IgD-negative memory B cell (primary cell): ENCODE results near the gene CDH11. TPM values are rescaled to one million over a fixed set of nuclear protein-coding genes. Genes with fewer than 3 reads are reported as not detected.

Experiments
- H3K27ac Mint-ChIP-seq, 3 donors: one replicate each; pipeline ENCODE4 v1.8.0; 2020 to 2022; ENCODE audit warnings: mild to moderate bottlenecking in 3 of 3, mixed read lengths in 3 of 3, moderate library complexity in 1 of 3
- H3K27me3 Mint-ChIP-seq: one replicate; pipeline ENCODE4 v1.8.0; 2021; ENCODE audit warnings: mixed read lengths
- H3K36me3 Mint-ChIP-seq: one replicate; pipeline ENCODE4 v1.8.0; 2020; ENCODE audit warnings: mild to moderate bottlenecking, mixed read lengths
- H3K4me1 Mint-ChIP-seq, 3 donors: one replicate each; pipeline ENCODE4 v1.8.0; 2020 to 2022; ENCODE audit warnings: mixed read lengths in 3 of 3, mild to moderate bottlenecking in 1 of 3
- H3K4me3 Mint-ChIP-seq, 4 donors: one replicate each; pipeline ENCODE4 v1.8.0; 2020 to 2022; ENCODE audit warnings: mild to moderate bottlenecking in 4 of 4, mixed read lengths in 4 of 4, moderate library complexity in 3 of 4
- H3K9me3 Mint-ChIP-seq, 3 donors: one replicate each; pipeline ENCODE4 v1.8.0; 2020 to 2021; ENCODE audit warnings: mixed read lengths in 3 of 3, mild to moderate bottlenecking in 1 of 3
- polyA plus RNA-seq: library from polyadenylated mRNA; unstranded; fragments of 300-500 nt; fragmentation: Illumina TruSeq; gene quantifications from one replicate; pipeline ENCODE4 v1.2.3, GENCODE V29; 2021

Gene CDH11, protein sequence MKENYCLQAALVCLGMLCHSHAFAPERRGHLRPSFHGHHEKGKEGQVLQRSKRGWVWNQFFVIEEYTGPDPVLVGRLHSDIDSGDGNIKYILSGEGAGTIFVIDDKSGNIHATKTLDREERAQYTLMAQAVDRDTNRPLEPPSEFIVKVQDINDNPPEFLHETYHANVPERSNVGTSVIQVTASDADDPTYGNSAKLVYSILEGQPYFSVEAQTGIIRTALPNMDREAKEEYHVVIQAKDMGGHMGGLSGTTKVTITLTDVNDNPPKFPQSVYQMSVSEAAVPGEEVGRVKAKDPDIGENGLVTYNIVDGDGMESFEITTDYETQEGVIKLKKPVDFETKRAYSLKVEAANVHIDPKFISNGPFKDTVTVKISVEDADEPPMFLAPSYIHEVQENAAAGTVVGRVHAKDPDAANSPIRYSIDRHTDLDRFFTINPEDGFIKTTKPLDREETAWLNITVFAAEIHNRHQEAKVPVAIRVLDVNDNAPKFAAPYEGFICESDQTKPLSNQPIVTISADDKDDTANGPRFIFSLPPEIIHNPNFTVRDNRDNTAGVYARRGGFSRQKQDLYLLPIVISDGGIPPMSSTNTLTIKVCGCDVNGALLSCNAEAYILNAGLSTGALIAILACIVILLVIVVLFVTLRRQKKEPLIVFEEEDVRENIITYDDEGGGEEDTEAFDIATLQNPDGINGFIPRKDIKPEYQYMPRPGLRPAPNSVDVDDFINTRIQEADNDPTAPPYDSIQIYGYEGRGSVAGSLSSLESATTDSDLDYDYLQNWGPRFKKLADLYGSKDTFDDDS
- not detected for polyA plus RNA-seq

- Mint-ChIP-seq H3K4me3 (no peak within 1 kb of the TSS), H3K9me3 (peaks cover 0 to 2% (median 0%) of the 10 kb centered on the region in 3 donors), H3K27me3 (peaks cover 24% of the 10 kb centered on the region), H3K4me1 (no peaks in the 10 kb centered on the region), H3K27ac (no peak within 1 kb of the TSS), H3K36me3 (no peaks in the 10 kb centered on the region)
Observed at GRCh38 chr16:65121870-65122723, at the start of gene CDH11. TSS of gene CDH11 (minus strand) at chr16:65122063. CDS start at chr16:65004869, 117,194 bp downstream.

- Mint-ChIP-seq H3K27ac (no peak overlapping the region), H3K9me3 (peaks cover 0 to 2% (median 0%) of the 10 kb centered on the region in 3 donors), H3K36me3 (peaks cover 2% of the 10 kb centered on the region), H3K4me1 (peaks cover 0 to 3% (median 0%) of the 10 kb centered on the region in 3 donors), H3K27me3 (no peaks in the 10 kb centered on the region), H3K4me3 (no peak overlapping the region)
Observed at GRCh38 chr16:65154321-65154720, 32.5 kb upstream of the CDH11 start.

DNA sequence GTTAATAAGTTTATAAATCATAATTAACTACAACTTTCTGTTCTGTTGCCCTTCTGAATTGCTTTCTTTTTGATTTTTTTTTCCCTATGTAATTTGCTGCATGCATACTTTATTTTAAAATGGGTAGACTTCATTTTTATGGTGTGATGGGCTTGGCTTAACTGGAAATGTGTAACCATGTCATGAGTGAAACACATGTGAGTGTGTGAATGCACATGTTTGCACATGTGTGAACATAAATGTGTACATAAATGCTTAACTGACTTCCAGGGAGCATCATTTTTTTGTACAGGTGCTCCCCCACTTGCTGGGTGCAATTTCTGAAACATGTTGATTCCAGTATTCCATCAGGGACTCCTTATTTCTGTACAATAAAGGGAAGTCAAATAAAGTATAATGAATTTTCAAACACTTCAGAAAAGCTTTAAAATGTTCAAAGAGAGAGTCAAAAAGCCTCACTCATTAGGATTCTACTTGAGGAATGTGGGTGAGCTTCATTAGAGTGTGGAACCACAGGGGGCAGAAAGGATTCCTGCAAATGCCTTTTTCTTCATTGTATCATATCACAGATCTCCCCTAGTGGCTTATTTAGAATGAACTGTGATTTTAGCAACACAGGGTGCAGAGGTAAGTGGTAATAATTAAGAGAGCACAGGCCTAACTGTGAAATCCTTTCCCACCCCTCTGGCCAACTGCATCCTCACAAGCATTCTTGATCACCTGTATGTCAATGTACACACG, 31.7 kb upstream of the CDH11 start:
- H3K4me1 Mint-ChIP-seq = peaks cover 0 to 3% (median 0%) of the 10 kb centered on the region in 3 donors
- peaks cover 2% of the 10 kb centered on the region for H3K36me3 Mint-ChIP-seq
- no peak overlapping the region for H3K27ac Mint-ChIP-seq
- no peaks in the 10 kb centered on the region for H3K27me3 Mint-ChIP-seq
- H3K9me3 Mint-ChIP-seq = peaks cover 0 to 2% (median 1%) of the 10 kb centered on the region in 3 donors
- no peak overlapping the region for H3K4me3 Mint-ChIP-seq

GRCh38 chr16:65148804-65149203, 26.9 kb upstream of the CDH11 start:
- H3K36me3 Mint-ChIP-seq = peaks cover 2% of the 10 kb centered on the region
- H3K4me3 Mint-ChIP-seq = no peak overlapping the region
- peaks cover 0 to 3% (median 0%) of the 10 kb centered on the region in 3 donors for H3K4me1 Mint-ChIP-seq
- H3K27ac Mint-ChIP-seq = no peak overlapping the region
- peaks cover 0 to 6% (median 6%) of the 10 kb centered on the region in 3 donors for H3K9me3 Mint-ChIP-seq
- H3K27me3 Mint-ChIP-seq = no peaks in the 10 kb centered on the region

GRCh38 chr16:65142276-65142675, 20.4 kb upstream of the CDH11 start:
- Mint-ChIP-seq H3K4me1 (no peaks in the 10 kb centered on the region), H3K36me3 (no peaks in the 10 kb centered on the region), H3K9me3 (peaks cover 3 to 7% (median 6%) of the 10 kb centered on the region in 3 donors), H3K4me3 (no peak overlapping the region), H3K27me3 (no peaks in the 10 kb centered on the region), H3K27ac (no peak overlapping the region)

DNA sequence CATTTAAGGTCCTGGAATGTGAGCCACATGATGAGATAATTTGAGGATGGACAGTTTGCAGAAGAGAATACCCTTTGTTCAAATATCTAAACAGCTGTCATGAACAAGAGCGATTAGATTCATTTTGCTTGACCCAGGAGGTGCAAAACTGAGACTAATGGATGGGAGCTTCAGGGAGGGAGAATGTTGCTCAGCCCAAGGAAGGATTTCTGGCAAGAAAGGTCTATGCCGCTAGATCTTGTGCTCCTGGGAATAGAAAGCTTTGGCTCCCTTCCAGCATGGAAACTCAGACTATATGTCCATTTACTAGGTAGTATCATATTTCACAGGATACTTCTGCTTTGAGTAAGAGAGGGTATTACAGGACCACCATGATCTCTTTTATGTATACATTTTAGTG, 14.8 kb upstream of the CDH11 start:
- Mint-ChIP-seq H3K27ac (no peak overlapping the region), H3K9me3 (peaks cover 2 to 9% (median 3%) of the 10 kb centered on the region in 3 donors), H3K36me3 (no peaks in the 10 kb centered on the region)

GRCh38 chr16:65126845-65127624, 5.2 kb upstream of the CDH11 start:
- Mint-ChIP-seq H3K27ac (no peak overlapping the region), H3K36me3 (no peaks in the 10 kb centered on the region), H3K4me3 (no peak overlapping the region), H3K4me1 (no peaks in the 10 kb centered on the region), H3K27me3 (peaks cover 8% of the 10 kb centered on the region), H3K9me3 (peaks cover 0 to 4% (median 2%) of the 10 kb centered on the region in 3 donors)

More for the DNA sequence above, 14.8 kb upstream of the CDH11 start:
- H3K4me1 Mint-ChIP-seq = no peaks in the 10 kb centered on the region
- H3K4me3 Mint-ChIP-seq = no peak overlapping the region
- H3K27me3 Mint-ChIP-seq = no peaks in the 10 kb centered on the region

DNA sequence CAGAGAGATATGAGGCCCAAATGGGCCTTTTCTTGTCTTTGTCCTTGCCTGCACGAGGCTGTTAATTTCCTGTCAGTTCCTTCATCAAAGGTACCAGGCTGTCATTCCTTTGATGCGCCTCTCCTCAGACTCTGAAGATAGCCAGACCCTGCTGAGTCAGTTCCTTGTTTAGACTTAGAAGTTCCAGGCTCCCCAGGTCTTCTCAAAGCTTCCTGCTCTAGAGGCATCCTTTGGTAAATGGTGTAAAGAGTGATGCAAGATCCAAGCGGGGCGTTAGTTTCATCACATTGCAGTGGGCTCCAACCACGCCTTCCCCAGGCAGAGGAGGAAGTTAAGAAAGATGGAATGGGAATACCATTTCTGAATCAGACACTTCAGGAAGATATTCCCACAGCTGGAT, 4.0 kb upstream of the CDH11 start:
- H3K27me3 Mint-ChIP-seq = peaks cover 9% of the 10 kb centered on the region
- H3K36me3 Mint-ChIP-seq = no peaks in the 10 kb centered on the region
- no peaks in the 10 kb centered on the region for H3K4me1 Mint-ChIP-seq
- H3K9me3 Mint-ChIP-seq = peaks cover 0 to 4% (median 2%) of the 10 kb centered on the region in 3 donors
- H3K4me3 Mint-ChIP-seq = no peak overlapping the region
- H3K27ac Mint-ChIP-seq = no peak overlapping the region

DNA sequence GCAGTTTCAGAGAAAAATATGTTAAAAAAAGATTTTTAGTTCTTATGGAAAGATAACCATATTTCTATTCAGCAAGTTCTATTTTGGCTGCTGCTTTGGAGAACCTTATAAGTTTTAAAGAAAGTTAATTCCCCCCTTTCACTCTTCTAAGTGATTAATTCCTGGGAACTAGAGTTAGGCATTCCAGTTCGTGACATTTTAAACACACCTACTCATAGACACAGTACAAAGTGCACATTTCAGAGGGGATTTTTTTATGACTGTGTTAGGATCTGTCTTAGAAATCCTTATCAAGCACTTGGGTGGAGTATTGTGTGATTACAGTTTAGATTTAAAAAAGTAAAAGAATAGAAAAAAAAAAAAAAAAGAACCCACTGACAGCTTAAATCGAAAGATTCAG, 3.5 kb upstream of the CDH11 start:
- Mint-ChIP-seq H3K4me3 (no peak overlapping the region), H3K27ac (no peak overlapping the region), H3K27me3 (peaks cover 12% of the 10 kb centered on the region), H3K4me1 (no peaks in the 10 kb centered on the region), H3K9me3 (peaks cover 0 to 4% (median 2%) of the 10 kb centered on the region in 3 donors), H3K36me3 (no peaks in the 10 kb centered on the region)

DNA sequence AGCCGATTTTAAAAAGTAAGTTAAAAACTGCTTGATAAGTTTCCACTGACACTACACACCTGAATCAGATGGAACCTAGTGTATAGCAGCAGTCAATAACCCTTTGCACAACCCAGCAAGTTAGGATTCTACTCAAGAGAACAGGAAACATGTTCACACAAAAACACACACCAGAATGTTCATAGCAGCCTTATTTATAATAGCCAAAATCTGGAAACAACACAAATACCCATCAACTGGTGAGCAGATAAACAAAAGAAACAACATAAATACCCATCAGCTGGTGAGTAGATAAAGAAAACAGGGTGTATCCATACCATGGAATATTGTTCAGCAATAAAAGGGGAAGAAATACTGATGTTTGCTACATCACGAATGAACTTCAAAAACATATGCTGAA, 2.7 kb upstream of the CDH11 start:
- no peak overlapping the region for H3K27ac Mint-ChIP-seq
- peaks cover 0 to 4% (median 2%) of the 10 kb centered on the region in 3 donors for H3K9me3 Mint-ChIP-seq
- H3K4me3 Mint-ChIP-seq = no peak overlapping the region
- peaks cover 17% of the 10 kb centered on the region for H3K27me3 Mint-ChIP-seq
- H3K4me1 Mint-ChIP-seq = no peaks in the 10 kb centered on the region
- no peaks in the 10 kb centered on the region for H3K36me3 Mint-ChIP-seq

DNA sequence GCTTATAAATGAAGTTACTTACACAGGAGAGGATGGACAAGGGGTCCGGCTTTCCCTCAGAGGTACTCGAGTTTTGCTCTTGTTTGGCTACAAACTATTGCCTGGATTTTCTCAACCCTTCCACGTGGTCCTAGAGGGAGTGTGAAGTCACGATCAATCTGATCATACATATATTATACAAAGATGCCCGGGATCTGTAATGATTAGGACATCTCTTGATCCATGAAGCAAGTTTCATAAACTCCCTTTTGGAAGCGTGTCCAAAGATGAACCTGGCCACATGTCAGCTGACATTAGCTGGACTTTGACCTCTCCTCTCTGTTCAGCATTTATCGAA, 2.3 kb upstream of the CDH11 start:
- peaks cover 0 to 4% (median 2%) of the 10 kb centered on the region in 3 donors for H3K9me3 Mint-ChIP-seq
- no peaks in the 10 kb centered on the region for H3K36me3 Mint-ChIP-seq
- peaks cover 20% of the 10 kb centered on the region for H3K27me3 Mint-ChIP-seq
- H3K27ac Mint-ChIP-seq = no peak overlapping the region
- no peak overlapping the region for H3K4me3 Mint-ChIP-seq
- no peaks in the 10 kb centered on the region for H3K4me1 Mint-ChIP-seq

- no peak overlapping the region for H3K27ac Mint-ChIP-seq
- no peaks in the 10 kb centered on the region for H3K36me3 Mint-ChIP-seq
- peaks cover 24% of the 10 kb centered on the region for H3K27me3 Mint-ChIP-seq
Observed at GRCh38 chr16:65123396-65124211, 1.7 kb upstream of the CDH11 start.

More at GRCh38 chr16:65123396-65124211, 1.7 kb upstream of the CDH11 start:
- no peaks in the 10 kb centered on the region for H3K4me1 Mint-ChIP-seq
- peaks cover 0 to 4% (median 2%) of the 10 kb centered on the region in 3 donors for H3K9me3 Mint-ChIP-seq
- no peak overlapping the region for H3K4me3 Mint-ChIP-seq
